Cardiac fibroblast (primary cell): Measurements from ENCODE around the gene MAMSTR.
A peak's percentile ranks its signal among the peaks of the same experiment; 100 is the strongest.

ENCODE experiments used
- DNase-seq, 2 donors: peaks; one replicate each; pipeline versions ENCODE4 v3.0.0 to v3.0.0-alpha.2; 2010; ENCODE audit warnings: low read depth in 2 of 2
- H3K4me3 ChIP-seq, 2 donors: replicated peaks in 1 of 2; 1 replicate in 1 of 2; 2 replicates in 1 of 2; pipeline ENCODE4 v1.5.1; 2011; ENCODE audit warnings: low read depth in 2 of 2, low read length in 2 of 2, mild to moderate bottlenecking in 2 of 2, moderate library complexity in 1 of 2
- TF ChIP-seq, protein P1 (sequence below): IDR thresholded peaks from one replicate; pipeline ENCODE4 v1.5.1; 2011; ENCODE audit warnings: low read depth, mild to moderate bottlenecking, low read length, inconsistent platforms

MAMSTR gene

DNA sequence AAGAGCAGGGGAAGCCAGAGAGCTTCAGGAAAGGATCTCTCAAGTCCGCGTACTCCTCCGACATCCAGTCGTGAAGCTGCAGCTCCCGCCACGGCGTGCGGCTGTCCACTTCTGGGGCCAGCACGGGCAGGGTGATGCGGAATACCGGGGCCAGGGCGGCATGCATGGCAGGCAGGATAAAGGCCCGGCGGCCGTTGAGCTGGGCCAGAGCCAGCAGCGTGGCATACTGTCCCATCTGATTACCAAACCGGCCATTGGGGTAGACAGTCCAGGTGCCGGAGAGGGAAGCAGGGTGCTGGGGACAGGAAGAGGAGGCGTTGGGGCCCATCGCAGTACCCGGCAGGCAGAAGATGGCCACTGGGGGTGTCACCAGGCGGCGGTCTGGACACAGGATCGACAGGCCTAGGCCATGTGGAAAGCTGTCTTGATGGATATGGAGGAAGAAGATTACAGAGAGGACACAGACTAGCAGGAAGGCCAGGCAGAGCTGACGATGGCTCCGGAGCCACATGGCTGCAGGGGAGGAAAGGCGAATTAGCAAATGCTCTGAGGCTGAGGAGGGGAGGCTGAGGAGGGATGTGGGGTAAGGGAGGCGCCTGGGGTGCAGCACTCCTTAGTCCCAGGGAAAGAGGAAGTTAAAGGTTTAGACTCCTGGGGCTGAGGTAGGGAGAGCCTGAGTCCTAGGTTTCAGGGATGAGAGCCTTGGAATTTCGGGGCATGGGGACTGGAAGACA, 31.4 kb upstream of the MAMSTR start:
- no peak overlapping the region for H3K4me3 ChIP-seq
- TF ChIP-seq, protein P1, sequence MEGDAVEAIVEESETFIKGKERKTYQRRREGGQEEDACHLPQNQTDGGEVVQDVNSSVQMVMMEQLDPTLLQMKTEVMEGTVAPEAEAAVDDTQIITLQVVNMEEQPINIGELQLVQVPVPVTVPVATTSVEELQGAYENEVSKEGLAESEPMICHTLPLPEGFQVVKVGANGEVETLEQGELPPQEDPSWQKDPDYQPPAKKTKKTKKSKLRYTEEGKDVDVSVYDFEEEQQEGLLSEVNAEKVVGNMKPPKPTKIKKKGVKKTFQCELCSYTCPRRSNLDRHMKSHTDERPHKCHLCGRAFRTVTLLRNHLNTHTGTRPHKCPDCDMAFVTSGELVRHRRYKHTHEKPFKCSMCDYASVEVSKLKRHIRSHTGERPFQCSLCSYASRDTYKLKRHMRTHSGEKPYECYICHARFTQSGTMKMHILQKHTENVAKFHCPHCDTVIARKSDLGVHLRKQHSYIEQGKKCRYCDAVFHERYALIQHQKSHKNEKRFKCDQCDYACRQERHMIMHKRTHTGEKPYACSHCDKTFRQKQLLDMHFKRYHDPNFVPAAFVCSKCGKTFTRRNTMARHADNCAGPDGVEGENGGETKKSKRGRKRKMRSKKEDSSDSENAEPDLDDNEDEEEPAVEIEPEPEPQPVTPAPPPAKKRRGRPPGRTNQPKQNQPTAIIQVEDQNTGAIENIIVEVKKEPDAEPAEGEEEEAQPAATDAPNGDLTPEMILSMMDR, result no peak
- DNase-seq, result no peak

DNA sequence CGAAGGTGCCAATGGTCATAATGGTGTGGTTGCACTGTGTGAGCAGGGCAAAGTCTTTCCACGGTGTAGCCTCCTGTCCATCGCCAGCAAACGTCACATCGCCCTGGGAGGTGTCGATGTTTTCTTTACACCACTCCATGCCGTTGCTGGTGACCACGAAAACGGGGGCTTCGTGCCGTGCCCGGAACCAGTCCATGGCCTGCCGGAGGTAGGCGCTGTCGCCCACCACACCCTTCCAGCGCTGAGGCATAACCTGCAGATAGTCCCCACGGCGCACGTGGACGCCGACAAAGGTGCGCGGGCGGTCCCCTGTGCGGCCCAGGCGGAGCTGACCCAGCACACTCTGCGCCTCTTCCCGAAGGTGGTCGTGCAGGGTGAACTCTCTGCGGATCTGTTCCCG, 30.8 kb upstream of the MAMSTR start:
- no peak overlapping the region for H3K4me3 ChIP-seq
- no peak for DNase-seq
- TF ChIP-seq, protein P1, result no peak

DNA sequence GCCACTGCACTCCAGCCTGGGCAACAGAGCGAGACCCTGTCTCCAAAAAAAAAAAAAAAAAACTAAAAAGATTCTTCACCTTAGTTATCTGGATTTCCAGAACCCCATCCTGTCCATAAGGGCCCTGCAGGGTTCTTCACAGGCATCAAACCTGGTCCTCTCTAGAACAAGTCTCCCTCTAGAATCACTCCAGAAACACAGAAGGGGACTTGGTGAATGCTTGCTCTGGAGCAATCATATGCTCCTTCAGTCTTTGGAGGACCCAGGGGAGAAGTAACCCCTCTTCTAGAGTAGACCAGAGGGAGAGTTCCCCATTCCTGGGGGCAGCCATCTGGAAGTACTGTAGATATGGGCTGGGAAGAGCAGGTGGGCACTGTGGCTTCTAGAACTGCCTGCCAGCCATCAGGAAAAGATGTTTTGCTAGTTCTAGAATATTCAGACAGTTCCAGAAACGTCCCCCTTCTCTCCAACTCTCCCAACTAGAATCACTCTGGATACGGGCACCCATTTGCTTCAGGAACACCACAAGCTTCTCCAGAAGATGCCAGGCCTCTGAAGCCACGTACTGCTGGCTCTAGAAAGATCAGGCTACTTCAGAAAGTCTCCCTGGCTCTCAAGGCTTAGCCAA, 30.2 kb upstream of the MAMSTR start:
- H3K4me3 ChIP-seq, result no peak overlapping the region
- TF ChIP-seq, protein P1, result no peak
- DNase-seq, result no peak

GRCh38 chr19:48746738-48747575, 27.4 kb upstream of the MAMSTR start, which contains the start of gene IZUMO1:
TSS of gene IZUMO1 (minus strand) at chr19:48746909. CDS start at chr19:48745859, 1,050 bp downstream.
- H3K4me3 ChIP-seq, result peak within 1 kb of the TSS; percentile 56 to 66
- DNase-seq, result peak; percentile 93 to 95
- TF ChIP-seq, protein P1, result no peak

DNA sequence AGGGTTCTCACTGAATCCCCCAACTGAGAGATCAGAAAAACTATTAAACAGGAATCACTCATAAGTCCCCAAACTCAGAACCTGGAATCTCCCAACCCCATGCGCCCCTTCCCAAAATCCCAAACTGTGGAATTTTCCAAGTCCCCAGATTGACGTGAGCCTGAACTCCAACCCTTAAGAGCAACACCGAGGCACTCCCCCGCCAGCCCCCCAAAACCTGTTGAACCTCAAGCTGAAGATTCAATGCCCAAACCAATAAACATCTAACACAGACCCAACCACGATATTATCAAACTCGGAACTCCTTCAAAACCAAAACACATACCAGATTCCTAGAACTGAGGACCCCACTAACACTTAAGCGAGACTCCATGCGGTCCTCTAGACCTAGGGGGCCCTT, 26.6 kb upstream of the MAMSTR start:
- TF ChIP-seq, protein P1, result no peak
- no peak for DNase-seq

DNA sequence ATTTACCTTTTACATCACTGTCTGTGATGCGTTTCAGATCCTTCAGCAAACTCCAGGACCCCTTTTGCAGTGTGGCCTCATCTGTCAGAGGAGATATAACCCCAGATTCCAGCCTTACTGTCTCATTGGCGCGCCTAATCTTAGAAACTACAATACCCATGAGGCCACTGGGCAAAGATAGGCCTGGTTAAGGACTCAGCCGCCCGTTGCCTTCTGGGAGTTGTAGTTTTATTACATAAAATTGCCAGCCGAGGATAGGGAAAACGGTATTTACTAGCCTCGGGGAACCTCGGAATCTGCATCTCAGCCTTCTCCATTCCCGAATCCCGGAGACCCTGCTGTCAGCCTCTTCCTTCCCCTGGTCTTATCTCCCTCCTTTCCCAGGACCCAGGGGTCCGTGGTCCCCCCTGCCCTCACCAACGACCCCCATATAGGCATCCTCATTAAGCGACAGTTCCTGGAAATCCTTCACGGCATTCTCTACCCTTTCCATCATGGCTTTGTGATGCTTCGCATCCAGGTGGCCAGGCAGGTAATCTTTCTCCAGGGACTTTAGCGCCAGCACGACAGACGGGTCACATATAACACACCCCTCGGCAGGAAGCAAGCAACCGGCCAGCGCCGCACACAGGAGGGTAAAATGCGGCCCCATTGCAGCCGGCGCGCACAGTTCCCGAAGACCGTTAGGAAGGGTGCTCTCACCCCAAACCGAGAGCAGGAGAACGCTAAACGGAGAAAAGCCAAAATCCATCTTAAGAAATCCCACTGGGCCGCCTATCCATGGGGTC, 25.9 kb upstream of the MAMSTR start:
- TF ChIP-seq, protein P1, result no peak
- DNase-seq, result peak; percentile 72 to 76
- H3K4me3 ChIP-seq, result no peak overlapping the region

More for the DNA sequence above, 26.6 kb upstream of the MAMSTR start:
- H3K4me3 ChIP-seq, result no peak overlapping the region
